ENCODE data around the gene OR2M4.
"Not testable (repeated sequence)": the region's sequence is repeated elsewhere in the genome, so short reads cannot be mapped to it uniquely, and the experiment has no call there.

OR2M4 gene

DNA sequence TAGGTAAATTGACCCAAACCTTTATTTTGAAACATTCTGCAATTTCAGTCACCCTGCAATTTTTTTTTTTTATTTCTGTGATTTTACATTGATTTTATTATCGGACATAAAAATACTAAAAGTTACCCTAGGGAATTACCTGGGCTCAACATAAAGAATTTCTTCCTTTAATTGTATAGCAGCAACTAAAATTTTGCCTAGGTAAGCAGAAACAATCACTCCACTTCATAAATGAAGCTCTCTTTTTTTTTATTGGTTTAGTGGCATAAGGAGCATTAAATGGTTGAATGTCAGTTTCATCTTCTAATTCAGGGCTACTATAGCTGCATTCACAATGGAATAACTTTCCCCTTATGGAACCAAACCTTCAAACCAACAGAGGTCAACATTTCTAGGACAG, 15.3 kb upstream of the OR2M4 start:
- in situ Hi-C loops (cut with HindIII; ENCODE audit: low pct_ligation_motif_present, low sequenced_read_pairs), result no loop called here
- Histone ChIP-seq H3K36me3 (replicated peaks) (no peaks in the 10 kb centered on the region), H3K27ac (no peak overlapping the region), H3K4me3 (ENCODE audit: low read depth, low read length) (no peak overlapping the region), H3K27me3 (replicated peaks) (no peaks in the 10 kb centered on the region)
- TF ChIP-seq, protein P1, sequence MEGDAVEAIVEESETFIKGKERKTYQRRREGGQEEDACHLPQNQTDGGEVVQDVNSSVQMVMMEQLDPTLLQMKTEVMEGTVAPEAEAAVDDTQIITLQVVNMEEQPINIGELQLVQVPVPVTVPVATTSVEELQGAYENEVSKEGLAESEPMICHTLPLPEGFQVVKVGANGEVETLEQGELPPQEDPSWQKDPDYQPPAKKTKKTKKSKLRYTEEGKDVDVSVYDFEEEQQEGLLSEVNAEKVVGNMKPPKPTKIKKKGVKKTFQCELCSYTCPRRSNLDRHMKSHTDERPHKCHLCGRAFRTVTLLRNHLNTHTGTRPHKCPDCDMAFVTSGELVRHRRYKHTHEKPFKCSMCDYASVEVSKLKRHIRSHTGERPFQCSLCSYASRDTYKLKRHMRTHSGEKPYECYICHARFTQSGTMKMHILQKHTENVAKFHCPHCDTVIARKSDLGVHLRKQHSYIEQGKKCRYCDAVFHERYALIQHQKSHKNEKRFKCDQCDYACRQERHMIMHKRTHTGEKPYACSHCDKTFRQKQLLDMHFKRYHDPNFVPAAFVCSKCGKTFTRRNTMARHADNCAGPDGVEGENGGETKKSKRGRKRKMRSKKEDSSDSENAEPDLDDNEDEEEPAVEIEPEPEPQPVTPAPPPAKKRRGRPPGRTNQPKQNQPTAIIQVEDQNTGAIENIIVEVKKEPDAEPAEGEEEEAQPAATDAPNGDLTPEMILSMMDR (IDR thresholded peaks at IDR 0.05; ENCODE audit: low read depth, low read length, missing control alignments), result no peak
- no peak for DNase-seq

DNA sequence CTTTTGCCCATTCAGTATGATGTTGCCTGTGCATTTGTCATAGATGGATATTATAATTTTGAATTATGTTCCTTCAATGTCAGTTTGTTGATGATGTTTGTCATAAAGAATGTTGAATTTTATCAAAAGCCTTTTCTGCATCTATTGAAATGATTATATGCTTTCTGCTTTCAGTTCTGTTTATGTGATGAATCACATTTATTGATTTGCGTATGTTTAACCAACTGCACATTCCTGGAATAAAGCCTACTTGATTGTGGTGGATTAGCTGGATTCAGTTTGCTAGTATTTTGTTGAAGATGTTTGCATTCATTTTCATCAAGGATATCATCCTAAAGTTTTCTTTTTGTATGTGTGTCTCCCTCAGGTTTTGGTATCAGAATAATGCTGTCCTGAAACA, 5.7 kb upstream of the OR2M4 start:
- Histone ChIP-seq H3K27me3 (replicated peaks) (no peaks in the 10 kb centered on the region), H3K36me3 (replicated peaks) (no peaks in the 10 kb centered on the region), H3K4me3 (ENCODE audit: low read depth, low read length) (no peak overlapping the region), H3K27ac (no peak overlapping the region)
- in situ Hi-C loops (cut with HindIII; ENCODE audit: low pct_ligation_motif_present, low sequenced_read_pairs), result no loop called here
- TF ChIP-seq, protein P1 (IDR thresholded peaks at IDR 0.05; ENCODE audit: low read depth, low read length, missing control alignments), result no peak
- DNase-seq, result no peak

DNA sequence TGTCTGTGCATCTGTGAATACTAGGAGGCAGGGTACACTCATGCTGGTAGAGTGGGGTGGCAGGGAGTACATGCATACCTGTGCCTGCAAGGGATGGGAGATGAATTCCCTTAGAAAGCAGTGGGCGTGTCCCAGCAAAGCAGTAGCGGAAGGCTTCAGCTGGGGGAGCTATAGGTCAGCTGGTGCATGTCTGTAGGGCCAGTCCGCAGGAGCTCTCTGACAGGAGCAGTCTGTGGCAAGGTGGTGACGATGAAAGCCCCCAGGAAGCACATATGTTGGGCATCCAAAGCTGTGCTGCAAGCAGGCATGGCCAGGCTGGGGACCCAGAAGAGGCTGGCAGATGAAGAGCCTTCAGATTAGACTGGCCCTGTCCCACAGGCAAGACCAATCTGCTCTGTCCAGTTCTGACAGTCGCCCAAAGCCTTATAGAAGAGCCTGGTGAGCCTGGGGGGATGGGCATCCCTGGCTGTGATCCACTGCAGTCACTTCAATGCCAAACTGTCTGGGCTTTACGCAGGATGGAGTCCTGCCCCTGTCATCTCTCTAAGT, 1.8 kb upstream of the OR2M4 start:
- Histone ChIP-seq H3K4me3 (ENCODE audit: low read depth, low read length) (no peak overlapping the region), H3K36me3 (replicated peaks) (no peaks in the 10 kb centered on the region), H3K27ac (no peak overlapping the region), H3K27me3 (replicated peaks) (no peaks in the 10 kb centered on the region)
- TF ChIP-seq, protein P1 (IDR thresholded peaks at IDR 0.05; ENCODE audit: low read depth, low read length, missing control alignments), result no peak
- DNase-seq, result no peak
- in situ Hi-C loops (cut with HindIII; ENCODE audit: low pct_ligation_motif_present, low sequenced_read_pairs), result no loop called here

DNA sequence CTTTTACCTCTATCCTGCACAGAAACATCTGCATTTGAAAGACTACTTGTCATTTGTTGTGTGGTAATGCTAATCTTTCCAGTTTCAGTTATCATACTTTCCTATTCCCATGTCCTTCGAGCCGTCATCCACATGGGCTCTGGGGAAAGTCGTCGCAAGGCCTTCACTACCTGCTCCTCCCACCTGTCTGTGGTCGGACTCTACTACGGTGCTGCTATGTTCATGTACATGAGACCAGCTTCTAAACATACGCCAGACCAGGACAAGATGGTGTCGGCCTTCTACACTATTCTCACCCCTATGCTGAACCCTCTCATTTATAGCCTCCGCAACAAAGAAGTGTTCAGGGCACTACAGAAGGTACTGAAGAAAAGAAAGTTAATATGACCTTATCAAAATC, 8.3 kb downstream of the OR2M4 start:
- H3K36me3 ChIP-seq (replicated peaks), result no peaks in the 10 kb centered on the region
- in situ Hi-C loops (cut with HindIII; ENCODE audit: low pct_ligation_motif_present, low sequenced_read_pairs), result no loop called here
- no peaks in the 10 kb centered on the region for H3K27me3 ChIP-seq (replicated peaks)
- H3K4me3 ChIP-seq (ENCODE audit: low read depth, low read length), result no peak overlapping the region
- TF ChIP-seq, protein P1 (IDR thresholded peaks at IDR 0.05; ENCODE audit: low read depth, low read length, missing control alignments), result no peak
- no peak for DNase-seq
- H3K27ac ChIP-seq, result no peak overlapping the region

DNA sequence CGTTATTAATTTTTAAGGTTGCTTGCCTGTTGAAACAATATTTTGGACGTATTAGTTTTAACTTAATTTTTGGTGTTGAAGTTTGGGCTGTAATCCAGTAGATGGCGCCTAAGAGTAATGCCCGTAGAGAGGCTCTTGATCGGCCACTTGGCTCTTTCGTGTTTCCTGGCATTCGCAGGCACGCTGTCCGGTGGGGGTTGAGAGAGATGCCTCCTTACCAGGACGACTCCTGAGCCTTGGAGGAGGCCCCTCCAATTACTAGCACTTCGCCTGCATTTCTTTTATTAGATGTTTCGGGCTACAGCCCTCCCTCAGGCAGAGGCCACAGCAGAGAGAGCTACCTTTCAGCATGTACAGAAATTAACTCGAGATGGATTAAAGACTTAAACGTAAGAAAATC, 12.0 kb downstream of the OR2M4 start:
- no peaks in the 10 kb centered on the region for H3K27me3 ChIP-seq (replicated peaks)
- H3K36me3 ChIP-seq (replicated peaks), result no peaks in the 10 kb centered on the region
- TF ChIP-seq, protein P1 (IDR thresholded peaks at IDR 0.05; ENCODE audit: low read depth, low read length, missing control alignments), result peak; percentile 68
- no peak overlapping the region for H3K27ac ChIP-seq
- no peak overlapping the region for H3K4me3 ChIP-seq (ENCODE audit: low read depth, low read length)
- DNase-seq, result peak; percentile 3
- in situ Hi-C loops (cut with HindIII; ENCODE audit: low pct_ligation_motif_present, low sequenced_read_pairs), result no loop called here

DNA sequence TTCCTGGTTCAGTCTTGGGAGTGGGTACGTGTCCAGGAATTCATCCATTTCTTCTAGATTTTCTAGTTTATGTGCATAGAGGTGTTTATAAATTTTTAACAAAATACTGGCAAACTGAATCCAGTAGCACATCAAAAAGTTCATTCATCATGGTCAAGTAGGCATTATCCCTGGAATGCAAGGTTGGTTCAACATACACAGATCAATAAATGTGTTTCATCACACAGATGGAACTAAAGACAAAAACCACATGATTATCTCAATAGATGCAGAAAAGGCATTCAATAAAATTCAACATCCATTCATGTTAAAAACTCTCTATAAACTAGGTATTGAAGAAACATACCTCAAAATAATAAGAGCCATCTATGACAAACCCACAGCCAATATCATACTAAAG, 28.1 kb downstream of the OR2M4 start:
- H3K36me3 ChIP-seq (replicated peaks); in situ Hi-C loops (cut with HindIII; ENCODE audit: low pct_ligation_motif_present, low sequenced_read_pairs); H3K27ac ChIP-seq; DNase-seq; H3K4me3 ChIP-seq (ENCODE audit: low read depth, low read length); H3K27me3 ChIP-seq (replicated peaks): not testable (repeated sequence)

Data from brain microvascular endothelial cell (primary cell).